Aorta (tissue), 5 donors: ENCODE measurements around the gene KREMEN1. TPM values are rescaled to one million over a fixed set of nuclear protein-coding genes. Genes with fewer than 3 reads are reported as not detected.

ENCODE experiments used
- ATAC-seq: fragments of 200-7000 bp; cut with Tn5 transposase; one replicate; pipeline ENCODE4 v1.9.1; 2022; ENCODE audit warnings: moderate library complexity; ENCODE audit not compliant: low FRiP score
- DNase-seq, 2 donors: peaks; one replicate each; pipeline ENCODE4 v3.0.0-alpha.2; 2020
- H3K27ac ChIP-seq, 2 donors: one replicate each; pipeline ENCODE4 v1.5.1; 2013; ENCODE audit warnings: low read length in 2 of 2, mild to moderate bottlenecking in 2 of 2, moderate library complexity in 2 of 2, control low read depth in 1 of 2, inconsistent platforms in 1 of 2, low read depth in 1 of 2
- H3K27me3 ChIP-seq, 2 donors: one replicate each; pipeline ENCODE4 v1.6.1; 2013; ENCODE audit warnings: control low read depth in 1 of 2, low read length in 1 of 2, mild to moderate bottlenecking in 1 of 2, moderate library complexity in 1 of 2; ENCODE audit not compliant: insufficient read depth in 2 of 2, control insufficient read depth in 1 of 2
- H3K36me3 ChIP-seq, 2 donors: one replicate each; pipeline ENCODE4 v1.6.1; 2013; ENCODE audit warnings: control low read depth in 1 of 2, low read length in 1 of 2, mild to moderate bottlenecking in 1 of 2; ENCODE audit not compliant: insufficient read depth in 2 of 2, control insufficient read depth in 1 of 2
- H3K4me1 ChIP-seq, 2 donors: one replicate each; pipeline ENCODE4 v1.6.1; 2013; ENCODE audit warnings: low read length in 2 of 2, control low read depth in 1 of 2, mild to moderate bottlenecking in 1 of 2, moderate library complexity in 1 of 2; ENCODE audit not compliant: insufficient read depth in 2 of 2, control insufficient read depth in 1 of 2
- H3K4me3 ChIP-seq, 2 donors: one replicate each; pipeline ENCODE4 v1.5.1; 2013; ENCODE audit warnings: low read length in 2 of 2, control low read depth in 1 of 2, mild to moderate bottlenecking in 1 of 2
- H3K9me3 ChIP-seq: one replicate; pipeline ENCODE4 v1.6.1; 2013; ENCODE audit warnings: mild to moderate bottlenecking, low read length; ENCODE audit not compliant: control insufficient read depth
- WGBS, 2 donors: extraction: QIAGEN DNeasy Blood & Tissue Kit; methylation state at CpG; one replicate each; pipeline ENCODE4 v1.1.7; 2013; 5-methylcytosine and 5-hydroxymethylcytosine counted together
- intact Hi-C, 2 donors: fragments of 100-400 bp; cut with DNase I; formaldehyde crosslinking; loops; one replicate each; pipeline versions ENCODE4 v1.14.2 to v1.15.0; 2022
- polyA plus RNA-seq, 2 donors: library from polyadenylated mRNA; stranded (reverse); fragments of 200-250 nt; gene quantifications; one replicate each; pipeline ENCODE4 v1.2.3, GENCODE V29; 2013
- total RNA-seq, 2 donors: library from RNA; stranded (reverse); fragmentation: NEBNext Ultra II Directional; extraction: Animal tissue kit (Norgen Biotek cat#: 25700); gene quantifications; one replicate each; pipeline ENCODE4 v1.2.1, GENCODE V29; 2021
- donor health status: healthy with polysubstance abuse.
- donor health status: Bipolar disorder and iron deficiency.
- donor health status: DM: no; HTN: no; CAD: no.
- donor health status: DM: no; HTN: no; CAD: no.
- donor health status: DM: yes; HTN: yes; CAD: no.

The KREMEN1 gene
- total and polyA plus RNA-seq, 4 donors, result 1.9 to 19.1 (median 8.5) TPM

DNA sequence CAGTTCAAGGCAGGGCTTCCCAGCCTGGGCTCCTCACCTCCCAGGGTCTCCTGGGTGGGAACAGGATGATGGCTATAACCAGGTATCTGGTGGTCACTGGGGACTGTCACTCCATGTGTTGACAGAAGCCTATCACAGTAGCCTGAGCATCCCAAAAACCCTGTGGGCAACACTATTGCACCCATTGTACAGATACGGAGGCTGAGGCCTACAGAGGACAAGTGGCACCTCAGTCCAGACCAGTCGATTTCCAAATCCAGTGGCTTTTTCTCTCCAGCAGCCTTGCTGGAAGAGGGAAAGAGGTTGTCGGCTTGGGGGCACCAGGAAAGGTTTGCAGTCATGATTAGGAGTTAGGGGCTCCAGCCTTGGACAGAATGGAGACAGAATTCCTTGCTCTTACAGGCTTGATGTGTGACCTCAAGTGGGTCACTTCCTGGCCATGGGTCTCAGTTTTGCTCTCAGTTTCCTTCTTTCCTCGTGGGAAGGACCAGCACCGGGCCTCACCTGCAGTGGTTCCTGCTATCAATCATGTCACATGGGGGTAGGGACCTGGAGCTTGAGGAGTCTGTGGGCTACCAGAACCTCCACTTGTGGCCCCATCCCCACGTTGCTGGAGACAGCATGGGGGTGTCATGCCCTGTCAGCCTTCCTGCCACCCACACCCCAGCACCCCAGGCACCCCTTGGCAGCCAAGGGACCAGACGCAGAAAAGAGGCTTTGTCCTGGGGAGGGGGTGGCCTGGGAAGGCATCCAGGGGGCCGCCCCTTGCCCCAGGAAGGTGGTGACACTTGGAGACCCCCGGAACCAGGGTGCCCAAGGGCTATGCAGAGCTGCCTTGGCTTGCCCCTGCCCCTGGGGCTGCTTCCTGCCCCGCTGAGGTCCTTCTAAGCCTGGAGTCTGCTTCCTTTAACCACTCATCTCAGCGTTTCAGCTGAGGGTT lies 135.0 kb downstream of the KREMEN1 start:
- H3K27ac ChIP-seq, result no peak overlapping the region
- intact Hi-C loops, result no loop called here
- H3K4me3 ChIP-seq, result no peak overlapping the region
- H3K9me3 ChIP-seq, result no peaks in the 10 kb centered on the region
- no peak for ATAC-seq
- no peak for DNase-seq
- no peaks in the 10 kb centered on the region for H3K4me1 ChIP-seq
- no peaks in the 10 kb centered on the region for H3K36me3 ChIP-seq
- H3K27me3 ChIP-seq, result no peaks in the 10 kb centered on the region
- WGBS, 2 donors, result 83 to 85% methylated on average over 11 of the region's 11 CpGs

- Histone ChIP-seq H3K36me3 (no peaks in the 10 kb centered on the region), H3K4me1 (no peaks in the 10 kb centered on the region), H3K27me3 (no peaks in the 10 kb centered on the region), H3K27ac (no peak overlapping the region), H3K9me3 (no peaks in the 10 kb centered on the region), H3K4me3 (no peak overlapping the region)
- intact Hi-C loops, result no loop called here
- no peak for DNase-seq
- 89% methylated on average over 4 of the region's 4 CpGs for WGBS, 2 donors
- no peak for ATAC-seq
Observed at GRCh38 chr22:29208502-29208862, 135.6 kb downstream of the KREMEN1 start.

DNA sequence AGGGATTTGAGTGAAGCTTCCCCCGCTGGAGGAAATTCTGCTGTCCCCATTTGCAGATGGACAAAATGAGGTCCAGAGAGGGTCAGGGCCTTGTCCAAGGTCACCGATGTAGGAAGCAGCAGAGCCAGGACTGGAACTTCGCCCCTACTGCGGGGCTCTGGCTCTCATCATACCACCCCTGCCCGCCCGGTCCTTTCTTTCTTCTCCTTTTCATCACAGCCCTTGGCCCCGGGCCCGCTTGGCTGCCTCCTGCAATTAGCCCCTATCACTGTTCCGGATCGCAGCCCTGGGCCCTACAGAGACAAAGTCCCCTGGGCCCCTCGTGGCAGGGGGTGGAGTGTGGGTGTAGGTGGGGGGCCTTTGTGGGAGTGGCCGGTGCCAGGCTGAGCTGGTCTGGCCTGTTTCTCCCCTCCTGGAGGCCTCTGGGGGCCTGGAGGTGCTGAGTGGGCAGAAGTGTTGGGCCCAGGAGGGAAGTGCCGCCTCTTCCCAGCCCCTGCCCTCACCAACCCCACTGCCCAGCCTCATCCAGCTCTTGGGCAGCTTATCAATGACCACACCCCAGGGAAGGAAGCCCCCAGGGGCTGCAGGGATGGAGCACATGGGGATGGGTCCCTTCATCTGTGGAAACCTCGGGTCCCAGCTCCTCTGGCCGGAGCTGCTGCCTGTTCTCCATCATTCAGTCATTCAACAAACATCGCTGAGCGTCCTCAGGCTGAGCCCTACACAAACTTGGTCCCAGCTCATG lies 136.2 kb downstream of the KREMEN1 start:
- no peaks in the 10 kb centered on the region for H3K36me3 ChIP-seq
- 60 to 63% methylated on average over 15 to 17 of the region's 17 CpGs for WGBS, 2 donors
- H3K4me3 ChIP-seq, result no peak overlapping the region
- H3K9me3 ChIP-seq, result no peaks in the 10 kb centered on the region
- H3K27ac ChIP-seq, result no peak overlapping the region
- H3K27me3 ChIP-seq, result no peaks in the 10 kb centered on the region
- no peak for ATAC-seq
- intact Hi-C loops, result no loop called here
- no peak for DNase-seq
- H3K4me1 ChIP-seq, result no peaks in the 10 kb centered on the region

DNA sequence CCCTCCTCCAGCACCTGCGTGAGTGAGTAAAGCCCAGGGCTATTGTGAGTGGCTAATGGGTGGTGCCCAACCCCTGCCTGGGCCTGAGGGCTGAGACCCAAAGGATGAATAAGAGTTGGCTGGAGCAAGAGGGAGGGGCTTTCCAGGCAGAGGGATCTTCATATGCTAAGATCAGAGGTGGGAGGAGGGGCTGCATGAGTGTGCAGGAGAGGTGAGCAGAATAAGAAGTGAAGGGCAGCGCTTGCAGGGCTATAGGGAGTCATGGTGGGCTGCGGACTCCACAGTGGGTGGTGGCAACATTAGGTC lies 136.7 kb downstream of the KREMEN1 start:
- no peak overlapping the region for H3K4me3 ChIP-seq
- intact Hi-C loops, result no loop called here
- no peak for DNase-seq
- H3K9me3 ChIP-seq, result no peaks in the 10 kb centered on the region
- H3K36me3 ChIP-seq, result no peaks in the 10 kb centered on the region
- no peaks in the 10 kb centered on the region for H3K27me3 ChIP-seq
- no peak overlapping the region for H3K27ac ChIP-seq
- 94% methylated on average over 3 of the region's 3 CpGs for WGBS, 2 donors
- no peak for ATAC-seq
- no peaks in the 10 kb centered on the region for H3K4me1 ChIP-seq

GRCh38 chr22:29211066-29211465 lies 138.2 kb downstream of the KREMEN1 start:
- Histone ChIP-seq H3K27me3 (no peaks in the 10 kb centered on the region), H3K4me1 (no peaks in the 10 kb centered on the region), H3K27ac (no peak overlapping the region), H3K4me3 (no peak overlapping the region), H3K9me3 (no peaks in the 10 kb centered on the region), H3K36me3 (no peaks in the 10 kb centered on the region)
- WGBS, 2 donors, result 88 to 91% methylated on average over 11 of the region's 11 CpGs
- DNase-seq (no peak), ATAC-seq (no peak)
- intact Hi-C loops, result no loop called here

DNA sequence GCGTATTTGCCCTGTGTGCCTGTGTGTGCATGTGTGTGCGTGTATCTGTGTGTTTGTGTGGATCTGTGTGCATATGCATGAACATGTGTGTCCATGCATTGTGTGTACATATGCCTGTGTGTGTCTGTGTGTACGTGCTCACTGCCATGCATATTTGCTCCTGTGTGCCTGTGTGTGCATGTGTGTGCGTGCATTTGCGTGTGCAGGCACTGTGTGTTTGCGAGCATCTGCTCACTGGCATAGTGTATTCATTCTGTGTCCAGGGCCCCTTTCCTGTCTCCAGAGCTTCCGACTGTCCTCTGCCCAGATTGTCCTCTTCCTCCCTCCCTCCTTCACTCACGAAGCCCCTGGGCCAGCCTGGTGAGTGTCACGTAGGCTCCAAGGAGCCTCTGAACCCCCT lies 138.6 kb downstream of the KREMEN1 start:
- intact Hi-C loops, result no loop called here
- DNase-seq (no peak), ATAC-seq (no peak)
- H3K4me3 ChIP-seq, result no peak overlapping the region
- WGBS, 2 donors, result 94 to 96% methylated on average over 9 of the region's 9 CpGs
- no peak overlapping the region for H3K27ac ChIP-seq
- H3K36me3 ChIP-seq, result no peaks in the 10 kb centered on the region
- no peaks in the 10 kb centered on the region for H3K4me1 ChIP-seq
- H3K27me3 ChIP-seq, result no peaks in the 10 kb centered on the region
- H3K9me3 ChIP-seq, result no peaks in the 10 kb centered on the region

DNA sequence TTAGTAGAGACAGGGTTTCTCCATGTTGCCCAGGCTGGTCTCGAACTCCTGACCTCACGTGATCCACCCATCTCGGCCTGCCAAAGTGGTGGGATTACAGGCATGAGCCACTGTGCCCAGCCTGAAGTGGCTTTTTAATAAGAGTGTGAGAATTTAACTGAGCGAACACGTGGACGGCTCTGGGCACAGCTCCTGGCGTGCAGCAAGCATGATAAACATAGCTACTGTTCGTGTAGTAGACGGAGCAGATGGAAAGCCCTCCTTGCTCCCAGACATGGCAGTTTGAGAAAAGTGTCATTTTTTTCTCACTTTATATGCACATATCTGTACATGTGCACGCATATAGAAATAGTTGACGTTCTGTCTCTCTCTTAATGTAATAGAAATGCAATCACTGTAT lies 139.9 kb downstream of the KREMEN1 start:
- DNase-seq (no peak), ATAC-seq (no peak)
- no peaks in the 10 kb centered on the region for H3K36me3 ChIP-seq
- no peak overlapping the region for H3K27ac ChIP-seq
- 69 to 77% methylated on average over 11 of the region's 11 CpGs for WGBS, 2 donors
- H3K9me3 ChIP-seq, result no peaks in the 10 kb centered on the region
- H3K4me3 ChIP-seq, result no peak overlapping the region
- no peaks in the 10 kb centered on the region for H3K27me3 ChIP-seq
- intact Hi-C loops, result no loop called here
- no peaks in the 10 kb centered on the region for H3K4me1 ChIP-seq

GRCh38 chr22:29213493-29213892 lies 140.7 kb downstream of the KREMEN1 start:
- Histone ChIP-seq H3K9me3 (no peaks in the 10 kb centered on the region), H3K4me3 (no peak overlapping the region), H3K36me3 (no peaks in the 10 kb centered on the region), H3K27ac (no peak overlapping the region), H3K27me3 (no peaks in the 10 kb centered on the region), H3K4me1 (no peaks in the 10 kb centered on the region)
- WGBS, 2 donors, result 92 to 95% methylated on average over 9 of the region's 9 CpGs
- intact Hi-C loops, result no loop called here
- no peak for ATAC-seq
- no peak for DNase-seq

DNA sequence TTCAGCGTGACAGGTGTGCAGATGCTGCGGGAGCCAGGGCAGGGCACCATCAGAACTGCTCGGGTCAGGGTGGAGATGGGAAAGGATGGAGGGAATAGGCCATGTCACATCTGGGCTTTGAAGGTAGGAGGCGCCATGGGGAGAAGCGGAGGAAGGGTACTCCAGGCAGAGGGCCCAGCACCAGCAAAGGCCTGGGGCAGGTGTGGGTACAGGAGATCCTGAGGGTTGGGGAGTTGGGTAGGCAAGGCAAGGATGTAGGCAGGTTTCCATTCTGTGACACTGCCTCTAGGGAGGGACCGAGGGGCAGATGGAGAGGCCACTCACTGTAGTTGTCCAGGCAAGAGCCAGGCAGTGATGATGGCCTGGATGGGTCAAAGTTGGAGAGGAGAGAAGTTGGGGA lies 141.4 kb downstream of the KREMEN1 start:
- ATAC-seq, result no peak
- intact Hi-C loops, result no loop called here
- no peaks in the 10 kb centered on the region for H3K27me3 ChIP-seq
- DNase-seq, result peak in 1 of 2 donors; percentile 30
- 94 to 97% methylated on average over 6 of the region's 6 CpGs for WGBS, 2 donors
- no peaks in the 10 kb centered on the region for H3K36me3 ChIP-seq
- no peaks in the 10 kb centered on the region for H3K9me3 ChIP-seq
- H3K4me3 ChIP-seq, result no peak overlapping the region
- no peaks in the 10 kb centered on the region for H3K4me1 ChIP-seq
- H3K27ac ChIP-seq, result no peak overlapping the region
